H1 (cell line): ENCODE results near the gene FES. TPM values are rescaled to one million over a fixed set of nuclear protein-coding genes. Genes with fewer than 3 reads are reported as not detected.

Experiments
- CTCF ChIA-PET: fragments of 300-600 bp; sonication (Branson Sonifier 250); formaldehyde crosslinking; loops from one replicate; lab custom pipeline; 2021; ENCODE audit not compliant: partially characterized antibody; lab: Charles Lee
- POLR2A ChIA-PET: fragments of 300-600 bp; sonication (Branson Sonifier 250); formaldehyde crosslinking; loops from one replicate; lab custom pipeline; 2021; ENCODE audit warnings: inconsistent platforms; ENCODE audit not compliant: partially characterized antibody; lab: Charles Lee
- DNase-seq, 2 experiments: peaks; one replicate each; pipeline versions ENCODE4 v3.0.0 to v3.0.0-alpha.2; 2010 to 2022; ENCODE audit warnings: low spot score in 2 of 2, low read depth in 1 of 2, mixed read lengths in 1 of 2
- FAIRE-seq: peaks from 2 replicates; lab custom pipeline; 2011; peaks lifted over from hg19 to GRCh38; lab: Jason Lieb, UNC
- H2AFZ ChIP-seq: 2 replicates; pipeline ENCODE4 v1.8.1; 2012; ENCODE audit warnings: low read length, inconsistent platforms
- H2AK5ac ChIP-seq: 2 replicates; pipeline ENCODE4 v1.6.1; 2013; ENCODE audit warnings: low read depth, low read length
- H2BK120ac ChIP-seq: replicated peaks from 2 replicates; pipeline ENCODE3; 2013; ENCODE audit warnings: low read depth, low read length, inconsistent platforms
- H2BK12ac ChIP-seq: 2 replicates; pipeline ENCODE4 v1.6.1; 2013; ENCODE audit warnings: low read depth, low read length
- H2BK15ac ChIP-seq: 2 replicates; pipeline ENCODE4 v1.6.1; 2013; ENCODE audit warnings: low read length
- H2BK20ac ChIP-seq: 2 replicates; pipeline ENCODE4 v1.6.1; 2013; ENCODE audit warnings: low read length
- H2BK5ac ChIP-seq: 2 replicates; pipeline ENCODE4 v1.6.1; 2013; ENCODE audit warnings: low read depth, low read length
- H3K14ac ChIP-seq: 2 replicates; pipeline ENCODE4 v1.6.1; 2013; ENCODE audit warnings: inconsistent platforms; ENCODE audit not compliant: insufficient read length
- H3K18ac ChIP-seq: 2 replicates; pipeline ENCODE4 v1.6.1; 2013; ENCODE audit warnings: low read length; ENCODE audit errors: extremely low read depth
- H3K23ac ChIP-seq: 2 replicates; pipeline ENCODE4 v1.6.1; 2013; ENCODE audit warnings: inconsistent platforms; ENCODE audit not compliant: insufficient read length
- H3K23me2 ChIP-seq: 2 replicates; pipeline ENCODE4 v1.6.1; 2013; ENCODE audit warnings: low read depth, low read length
- H3K27ac ChIP-seq: 2 replicates; pipeline ENCODE4 v1.6.1; 2011; ENCODE audit warnings: low read depth, low read length, inconsistent platforms
- H3K27me3 ChIP-seq, 4 experiments: replicated peaks in 1 of 4; 1 replicate in 1 of 4; 2 replicates in 3 of 4; pipeline versions ENCODE4 v1.6.1 to v1.8.1; 2011 to 2013; ENCODE audit warnings: low read length in 3 of 4, mild to moderate bottlenecking in 3 of 4, inconsistent platforms in 2 of 4, mixed read lengths in 2 of 4, moderate library complexity in 1 of 4; ENCODE audit not compliant: control insufficient read depth in 3 of 4, insufficient read depth in 3 of 4; ENCODE audit errors: extremely low read depth in 1 of 4
- H3K36me3 ChIP-seq, 4 experiments: 2 replicates each; pipeline versions ENCODE4 v1.6.1 to v1.8.1; 2011 to 2013; ENCODE audit warnings: mild to moderate bottlenecking in 4 of 4, low read length in 3 of 4, moderate library complexity in 2 of 4, control low read depth in 1 of 4, inconsistent platforms in 1 of 4; ENCODE audit not compliant: insufficient read depth in 4 of 4, control insufficient read depth in 2 of 4
- H3K4ac ChIP-seq: replicated peaks from 2 replicates; pipeline ENCODE3; 2013; ENCODE audit warnings: low read length, low read depth, mixed read lengths, inconsistent platforms; ENCODE audit not compliant: insufficient read length
- H3K4me1 ChIP-seq, 4 experiments: replicated peaks in 1 of 4; 1 replicate in 1 of 4; 2 replicates in 3 of 4; pipeline versions ENCODE4 v1.6.1 to v1.8.1; 2011 to 2013; ENCODE audit warnings: low read length in 3 of 4, inconsistent platforms in 2 of 4, mixed read lengths in 1 of 4; ENCODE audit not compliant: insufficient read depth in 4 of 4, control insufficient read depth in 3 of 4
- H3K4me2 ChIP-seq, 2 experiments: 2 replicates each; pipeline versions ENCODE4 v1.6.1 to v1.8.1; 2011 to 2013; ENCODE audit warnings: low read depth in 2 of 2, low read length in 2 of 2, control low read depth in 1 of 2, inconsistent platforms in 1 of 2, mild to moderate bottlenecking in 1 of 2; ENCODE audit not compliant: insufficient read depth in 1 of 2
- H3K4me3 ChIP-seq, 4 experiments: fragments of 200-600, 300-600 bp in 1 of 4; sonication (generic), shearing (Covaris generic), sonication (Bioruptor Twin) in 1 of 4; 2 replicates each; pipeline versions ENCODE4 v1.5.1 to v1.8.1; 2011 to 2016; ENCODE audit warnings: low read length in 4 of 4, low read depth in 3 of 4, control low read depth in 2 of 4, inconsistent platforms in 2 of 4, mild to moderate bottlenecking in 2 of 4, mixed read lengths in 1 of 4, moderate library complexity in 1 of 4; ENCODE audit not compliant: insufficient read depth in 2 of 4; ENCODE audit errors: extremely low read depth in 1 of 4
- H3K56ac ChIP-seq: replicated peaks from 2 replicates; pipeline ENCODE3; 2013; ENCODE audit warnings: low read depth, mild to moderate bottlenecking, mixed read lengths, low read length, inconsistent platforms; ENCODE audit not compliant: insufficient read length
- H3K79me1 ChIP-seq: 2 replicates; pipeline ENCODE4 v1.6.1; 2013; ENCODE audit warnings: low read depth, low read length, control low read depth
- H3K79me2 ChIP-seq, 2 experiments: 2 replicates each; pipeline versions ENCODE4 v1.6.1 to v1.8.1; 2012 to 2013; ENCODE audit warnings: low read length in 2 of 2, mild to moderate bottlenecking in 2 of 2, inconsistent platforms in 1 of 2; ENCODE audit not compliant: insufficient read depth in 2 of 2, control insufficient read depth in 1 of 2
- H3K9ac ChIP-seq, 4 experiments: replicated peaks in 1 of 4; 1 replicate in 1 of 4; 2 replicates in 3 of 4; pipeline versions ENCODE4 v1.6.1 to v1.8.1; 2011 to 2013; ENCODE audit warnings: low read depth in 3 of 4, low read length in 3 of 4, control low read depth in 2 of 4, mild to moderate bottlenecking in 2 of 4, moderate library complexity in 2 of 4, inconsistent platforms in 1 of 4; ENCODE audit errors: extremely low read depth in 1 of 4
- H3K9me3 ChIP-seq, 2 experiments: 2 replicates each; pipeline versions ENCODE4 v1.6.1 to v1.8.1; 2012 to 2013; ENCODE audit warnings: mild to moderate bottlenecking in 2 of 2, moderate library complexity in 2 of 2, control low read depth in 1 of 2, inconsistent platforms in 1 of 2, low read depth in 1 of 2, low read length in 1 of 2, mixed read lengths in 1 of 2; ENCODE audit not compliant: insufficient read depth in 2 of 2
- H4K20me1 ChIP-seq, 2 experiments: replicated peaks in 1 of 2; 2 replicates each; pipeline versions ENCODE3 to v1.8.1; 2011 to 2013; ENCODE audit warnings: inconsistent platforms in 2 of 2, low read length in 2 of 2, mild to moderate bottlenecking in 1 of 2; ENCODE audit not compliant: insufficient read depth in 2 of 2, control insufficient read depth in 1 of 2
- H4K5ac ChIP-seq: 2 replicates; pipeline ENCODE4 v1.6.1; 2013; ENCODE audit warnings: low read length, low read depth, mixed read lengths, inconsistent platforms; ENCODE audit not compliant: insufficient read length
- H4K8ac ChIP-seq: 2 replicates; pipeline ENCODE4 v1.8.0; 2013; ENCODE audit warnings: mild to moderate bottlenecking, moderate library complexity, low read length, inconsistent platforms; ENCODE audit not compliant: insufficient read depth; ENCODE audit errors: extremely low read depth
- H4K91ac ChIP-seq: replicated peaks from 2 replicates; pipeline ENCODE3; 2013; ENCODE audit warnings: low read length, mixed read lengths, inconsistent platforms; ENCODE audit not compliant: insufficient read length
- CHD1 ChIP-seq: IDR thresholded peaks from 2 replicates; pipeline ENCODE4 v1.6.1; 2012; ENCODE audit warnings: low read depth, low read length, improper control_type of control experiment
- EGR1 ChIP-seq: IDR thresholded peaks from 2 replicates; pipeline ENCODE4 v1.6.1; 2011; ENCODE audit warnings: low read depth, low read length, borderline replicate concordance
- FOSL1 ChIP-seq: IDR thresholded peaks from 2 replicates; pipeline ENCODE4 v1.6.1; 2011; ENCODE audit warnings: mild to moderate bottlenecking, low read depth, low read length, moderate library complexity; ENCODE audit not compliant: insufficient read depth
- GABPA ChIP-seq: IDR thresholded peaks from 2 replicates; pipeline ENCODE4 v1.6.1; 2011; ENCODE audit warnings: mild to moderate bottlenecking, low read length, moderate library complexity, borderline replicate concordance; ENCODE audit not compliant: insufficient read depth
- POU5F1 ChIP-seq: IDR thresholded peaks from 2 replicates; pipeline ENCODE4 v1.6.1; 2011; ENCODE audit warnings: low read depth, mild to moderate bottlenecking, low read length, moderate library complexity
- SIX5 ChIP-seq: IDR thresholded peaks from 2 replicates; pipeline ENCODE4 v1.6.1; 2011; ENCODE audit warnings: mild to moderate bottlenecking, low read depth, low read length
- SUZ12 ChIP-seq: fragments of 200-600 bp; sonication (generic); IDR thresholded peaks from 2 replicates; pipeline ENCODE4 v1.6.1; 2012; ENCODE audit warnings: mild to moderate bottlenecking, inconsistent platforms, low read length, moderate library complexity, mixed read lengths
- WGBS, 2 experiments: shearing (Covaris generic) in 1 of 2; methylation state at CpG; one replicate each; pipeline versions ENCODE4 v1.1.6 to v1.1.7; 2013 to 2015; ENCODE audit warnings: low lambda C conversion rate in 2 of 2, mixed read lengths in 2 of 2, inconsistent platforms in 1 of 2, low coverage in 1 of 2, missing lambda C conversion rate in 1 of 2; ENCODE audit not compliant: insufficient replicate concordance in 2 of 2, insufficient coverage in 1 of 2, insufficient read length in 1 of 2; ENCODE audit errors: extremely low coverage in 1 of 2, missing lambda C conversion rate in 1 of 2; 5-methylcytosine and 5-hydroxymethylcytosine counted together
- polyA plus RNA-seq, 7 experiments: library from polyadenylated mRNA; depleted of rRNA in 3 of 7; stranded (reverse) in 5 of 7; unstranded in 2 of 7; fragments of >200 nt in 5 of 7; fragments of 200-250 nt in 2 of 7; gene quantifications; 1 replicate in 5 of 7; 2 replicates in 1 of 7; 4 replicates in 1 of 7; pipeline versions ENCODE4 v1.2.1 to v1.2.3, GENCODE V29; 2011 to 2013; ENCODE audit warnings: missing spikeins in 2 of 7, mixed read lengths in 2 of 7
- total RNA-seq: library from RNA; stranded (reverse); fragmentation: NEBNext Ultra II Directional; extraction: Animal tissue kit (Norgen Biotek cat#: 25700); gene quantifications from 2 replicates; pipeline ENCODE4 v1.2.1, GENCODE V29; 2021

The FES gene
- total and polyA plus RNA-seq, 2 of the 8 experiments (the other 6 are each of a cell fraction or from before 2014, with no cell fraction given) = 8.5 to 8.6 TPM

DNA sequence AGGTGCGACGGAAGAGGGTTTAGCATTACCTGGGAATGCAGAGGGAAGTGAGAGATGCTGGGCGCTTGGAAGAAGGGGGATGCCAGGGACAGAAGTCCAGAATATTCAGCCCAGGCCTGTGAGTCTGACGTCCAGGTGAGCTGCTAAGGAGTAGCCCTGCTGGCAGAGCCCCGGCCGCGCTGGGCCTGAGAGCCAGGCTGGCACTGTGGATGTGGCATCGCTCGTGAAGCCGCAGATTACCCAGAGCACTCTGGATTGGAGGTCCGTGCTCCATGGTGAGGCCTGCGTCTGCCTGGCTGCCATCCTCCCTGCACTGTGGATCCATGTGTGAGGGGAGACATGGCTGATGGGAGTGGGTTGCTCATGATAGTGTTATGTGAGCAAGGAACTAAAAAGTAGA, 33.3 kb downstream of the FES start:
- DNase-seq (no peak), FAIRE-seq (no peak)
- H3K9ac ChIP-seq = no peak overlapping the region
- TF ChIP-seq GABPA (no peak), EGR1 (no peak), SUZ12 (no peak), POU5F1 (no peak), SIX5 (no peak), CHD1 (no peak), FOSL1 (no peak)

More for the DNA sequence above, 33.3 kb downstream of the FES start:
- Histone ChIP-seq H4K91ac (no peak overlapping the region), H3K27me3 (no peaks in the 10 kb centered on the region), H2BK15ac (no peak overlapping the region), H2BK20ac (no peak overlapping the region), H2BK12ac (no peak overlapping the region), H3K79me1 (no peaks in the 10 kb centered on the region), H2AFZ (no peak overlapping the region), H3K4me3 (no peak overlapping the region), H3K18ac (no peak overlapping the region), H2AK5ac (no peak overlapping the region), H3K14ac (no peak overlapping the region), H2BK120ac (no peak overlapping the region), H3K4me1 (peaks cover 0 to 2% (median 0%) of the 10 kb centered on the region in 4 experiments; a peak in 2 of 7 replicates), H4K8ac (peak overlapping the region; percentile 14; the same call in 1 of the 2 replicates), H3K23ac (no peak overlapping the region), H3K36me3 (no peaks in the 10 kb centered on the region; a peak in 2 of 8 replicates), H3K27ac (no peak overlapping the region), H3K56ac (no peak overlapping the region), H3K9me3 (no peaks in the 10 kb centered on the region), H4K20me1 (peaks cover 2 to 3% of the 10 kb centered on the region in 2 experiments), H3K79me2 (no peaks in the 10 kb centered on the region), H2BK5ac (no peak overlapping the region), H4K5ac (no peak overlapping the region), H3K23me2 (no peaks in the 10 kb centered on the region), H3K4ac (no peak overlapping the region), H3K4me2 (no peak overlapping the region)
- ChIA-PET CTCF (interaction anchor here (0.6 to 6.8 kb wide), 6 partner anchors 12 to 331 kb away, joined by 3 to 87 read pairs (median 6); partner anchors contain the start of genes HDDC3 and UNC45A), POLR2A (interaction anchor here (1.4 kb wide), 1 partner anchor 13 kb away, joined by 3 read pairs; no protein-coding TSS in a partner anchor)
- WGBS, 2 experiments = 96% methylated on average over 12 of the region's 12 CpGs; no CpG with 5 or more reads in 1 of the 2 experiments
